ENCODE data around the gene FGFBP2.
"Not testable (repeated sequence)": the region's sequence is repeated elsewhere in the genome, so short reads cannot be mapped to it uniquely, and the experiment has no call there.

Gene FGFBP2

GRCh38 chr4:15926486-15926885 lies 36.5 kb downstream of the FGFBP2 start:
- DNase-seq = no peak

- DNase-seq = no peak
Observed at GRCh38 chr4:15925830-15926229, 37.1 kb downstream of the FGFBP2 start.

- DNase-seq = no peak
Observed at GRCh38 chr4:15921592-15921932, 41.4 kb downstream of the FGFBP2 start.

- no peak for DNase-seq
Observed at GRCh38 chr4:15920723-15921591, 42.0 kb downstream of the FGFBP2 start.

- DNase-seq = no peak
Observed at GRCh38 chr4:15918484-15919129, 44.4 kb downstream of the FGFBP2 start.

GRCh38 chr4:15917297-15917696 lies 45.7 kb downstream of the FGFBP2 start:
- DNase-seq = no peak

GRCh38 chr4:15916358-15916757 lies 46.6 kb downstream of the FGFBP2 start:
- DNase-seq = not testable (repeated sequence)

- DNase-seq = no peak
Observed at GRCh38 chr4:15914736-15915135, 48.2 kb downstream of the FGFBP2 start.

- no peak for DNase-seq
Observed at GRCh38 chr4:15914291-15914690, 48.7 kb downstream of the FGFBP2 start.

- DNase-seq = no peak
Observed at GRCh38 chr4:15913631-15913970, 49.4 kb downstream of the FGFBP2 start.

GRCh38 chr4:15912961-15913630 lies 49.9 kb downstream of the FGFBP2 start:
- DNase-seq = no peak

- DNase-seq = no peak
Observed at GRCh38 chr4:15912236-15912635, 50.7 kb downstream of the FGFBP2 start.
